Choroid plexus epithelial cell (primary cell): Measurements from ENCODE around the gene UGT1A5.

ENCODE experiments used
- DNase-seq: peaks from one replicate; pipeline ENCODE4 v3.0.0-alpha.2; 2010; ENCODE audit warnings: low read depth
- H3K4me3 ChIP-seq: 2 replicates; pipeline ENCODE4 v1.5.1; 2011; ENCODE audit warnings: low read depth, mild to moderate bottlenecking, control low read depth, low read length, moderate library complexity
- CTCF ChIP-seq: conservative IDR thresholded peaks from 2 replicates; pipeline ENCODE4 v1.5.1; 2011; ENCODE audit warnings: low read depth, mild to moderate bottlenecking, control low read depth, inconsistent platforms, low read length, moderate library complexity

UGT1A5 gene

GRCh38 chr2:233674314-233674713 lies 38.4 kb upstream of the UGT1A5 start:
- no peak for TF ChIP-seq CTCF
- DNase-seq, result no peak
- no peak overlapping the region for H3K4me3 ChIP-seq

- H3K4me3 ChIP-seq, result no peak overlapping the region
- DNase-seq, result no peak
- TF ChIP-seq CTCF, result peak; percentile 5
Observed at GRCh38 chr2:233674995-233675394, 37.7 kb upstream of the UGT1A5 start.

GRCh38 chr2:233676046-233676445 lies 36.7 kb upstream of the UGT1A5 start:
- TF ChIP-seq CTCF, result no peak

GRCh38 chr2:233679196-233679595 lies 33.5 kb upstream of the UGT1A5 start:
- DNase-seq, result no peak
- no peak overlapping the region for H3K4me3 ChIP-seq
- no peak for TF ChIP-seq CTCF

More at GRCh38 chr2:233676046-233676445, 36.7 kb upstream of the UGT1A5 start:
- no peak overlapping the region for H3K4me3 ChIP-seq
- peak; percentile 60 for DNase-seq

- TF ChIP-seq CTCF, result no peak
- DNase-seq, result no peak
Observed at GRCh38 chr2:233680361-233681045, 32.2 kb upstream of the UGT1A5 start.

GRCh38 chr2:233681521-233682099 lies 31.1 kb upstream of the UGT1A5 start, which contains the start of gene UGT1A7:
TSS of gene UGT1A7 (plus strand) at chr2:233681901. CDS start at chr2:233681938, 37 bp downstream.
- no peak for DNase-seq
- no peak for TF ChIP-seq CTCF
- H3K4me3 ChIP-seq, result no peak within 1 kb of the TSS

More at GRCh38 chr2:233680361-233681045, 32.2 kb upstream of the UGT1A5 start:
- H3K4me3 ChIP-seq, result no peak overlapping the region

- H3K4me3 ChIP-seq, result no peak overlapping the region
- no peak for TF ChIP-seq CTCF
- no peak for DNase-seq
Observed at GRCh38 chr2:233684640-233685039, 28.1 kb upstream of the UGT1A5 start.
